ENCODE measurements around the gene STX12. TPM values are rescaled to one million over a fixed set of nuclear protein-coding genes. Genes with fewer than 3 reads are reported as not detected.

Gene STX12
- total RNA-seq, 1 experiment from 2014 or later, result 9.9 TPM

GRCh38 chr1:27835046-27835445 is 62.0 kb downstream of the STX12 start:
- Mint-ChIP-seq H3K27ac (no peak overlapping the region), H3K9me3 (no peaks in the 10 kb centered on the region), H3K36me3 (ENCODE audit: insufficient read depth in 1 of 3, low read depth in 3 of 3) (peaks cover 11 to 54% (median 41%) of the 10 kb centered on the region in 3 experiments; a peak in 6 of 7 replicates), H3K4me3 (no peak overlapping the region), H3K4me1 (peaks cover 11 to 12% of the 10 kb centered on the region in 2 experiments), H3K27me3 (ENCODE audit: low read depth) (no peaks in the 10 kb centered on the region)
- H3K23me2 ChIP-seq (ENCODE audit: insufficient read length, low read depth, low read length, poor library complexity, severe bottlenecking), result no peaks in the 10 kb centered on the region
- no peak overlapping the region for H3K23ac ChIP-seq (ENCODE audit: insufficient read length, low read depth, low read length)
- no peak overlapping the region for H3K4ac ChIP-seq (ENCODE audit: low read depth, low read length)
- no peaks in the 10 kb centered on the region for H3K4me1 ChIP-seq (ENCODE audit: insufficient read depth, low read length)
- H4K8ac ChIP-seq (replicated peaks; ENCODE audit: insufficient read length, low read depth, low read length), result no peak overlapping the region
- no peak for TF ChIP-seq CTCF (conservative IDR thresholded peaks at IDR 0.05)
- H2BK12ac ChIP-seq (ENCODE audit: insufficient read length, low read depth, low read length), result no peak overlapping the region
- H3K79me2 ChIP-seq (ENCODE audit: insufficient read depth, low read length), result peaks cover 23% of the 10 kb centered on the region
- no peak overlapping the region for H3K18ac ChIP-seq (ENCODE audit: insufficient read length, low read depth, low read length)
- no peak overlapping the region for H4K91ac ChIP-seq (ENCODE audit: insufficient read length, low read depth, low read length)
- peak overlapping the region; percentile 33 for H3K9ac ChIP-seq (ENCODE audit: extremely low read depth, insufficient read length, low read length)
- H2AFZ ChIP-seq (ENCODE audit: low read length), result no peak overlapping the region
- no peak overlapping the region for H2BK120ac ChIP-seq (ENCODE audit: low read depth, low read length, poor library complexity, severe bottlenecking)
- no peak overlapping the region for H2AK5ac ChIP-seq (ENCODE audit: insufficient read length, low read length)
- H3K27me3 ChIP-seq (ENCODE audit: insufficient read depth, low read length), result no peaks in the 10 kb centered on the region
- no peaks in the 10 kb centered on the region for H3K9me3 ChIP-seq (ENCODE audit: control insufficient read depth, low read depth, low read length)
- H3K79me1 ChIP-seq (ENCODE audit: insufficient read depth, low read depth, low read length, poor library complexity, severe bottlenecking), result peaks cover 6% of the 10 kb centered on the region
- H3K56ac ChIP-seq (ENCODE audit: insufficient read length, low read depth, low read length), result no peak overlapping the region
- no peak overlapping the region for H3K27ac ChIP-seq (ENCODE audit: insufficient read length, low read depth, low read length)
- no peak overlapping the region for H2BK5ac ChIP-seq (ENCODE audit: insufficient read length, low read length)
- no peak overlapping the region for H4K5ac ChIP-seq (ENCODE audit: insufficient read length, low read depth, low read length)
- no peak overlapping the region for H2BK15ac ChIP-seq (ENCODE audit: low read depth, low read length)
- no peak overlapping the region for H3T11ph ChIP-seq (ENCODE audit: low read length)
- H2BK20ac ChIP-seq (ENCODE audit: low read depth, low read length, poor library complexity, severe bottlenecking), result no peak overlapping the region
- no peaks in the 10 kb centered on the region for H4K20me1 ChIP-seq (ENCODE audit: control insufficient read depth, insufficient read depth, insufficient read length)
- no peak overlapping the region for H3K4me2 ChIP-seq (ENCODE audit: insufficient read depth, insufficient read length, low read length)
- DNase-seq, result no peak
- H3K14ac ChIP-seq (ENCODE audit: insufficient read depth, low read length), result no peak overlapping the region
